Prostate gland (tissue), 2 donors: ENCODE results near the gene MICALL1. TPM values are rescaled to one million over a fixed set of nuclear protein-coding genes. Genes with fewer than 3 reads are reported as not detected.

ENCODE experiments used
- DNase-seq: peaks from one replicate; pipeline ENCODE4 v3.0.0-alpha.2; 2019; ENCODE audit warnings: low spot score
- H3K27ac ChIP-seq, 2 donors: fragments of 200-600 bp; sonication (generic); 2 replicates each; pipeline ENCODE4 v1.5.1; 2017 to 2019
- H3K27me3 ChIP-seq: fragments of 200-600 bp; sonication (generic); replicated peaks from 2 replicates; pipeline ENCODE4 v1.5.1; 2019; ENCODE audit not compliant: insufficient read depth
- H3K36me3 ChIP-seq, 2 donors: fragments of 200-600 bp; sonication (generic); 1 replicate in 1 of 2; 2 replicates in 1 of 2; pipeline versions ENCODE4 v1.5.1 to v1.8.1; 2017 to 2019
- H3K4me1 ChIP-seq: fragments of 200-600 bp; sonication (generic); replicated peaks from 2 replicates; pipeline ENCODE4 v1.5.1; 2019
- H3K4me3 ChIP-seq, 2 donors: fragments of 200-600 bp; sonication (generic); 2 replicates each; pipeline ENCODE4 v1.5.1; 2017 to 2019
- H3K9me3 ChIP-seq: fragments of 200-600 bp; sonication (generic); 2 replicates; pipeline ENCODE4 v1.5.1; 2017
- POLR2A ChIP-seq: fragments of 450-650 bp; IDR thresholded peaks from one replicate; pipeline ENCODE4 v1.6.1; 2016; ENCODE audit warnings: antibody characterized with exemption, mild to moderate bottlenecking
- POLR2AphosphoS5 ChIP-seq: sonication (generic); formaldehyde crosslinking; IDR thresholded peaks from one replicate; pipeline ENCODE4 v1.6.1; 2017; ENCODE audit warnings: antibody characterized with exemption
- WGBS: methylation state at CpG from one replicate; pipeline ENCODE4 v1.1.5; 2018; 5-methylcytosine and 5-hydroxymethylcytosine counted together
- intact Hi-C: fragments of 100-400 bp; cut with DNase I; formaldehyde crosslinking; loops from one replicate; pipeline ENCODE4 v1.14.2; 2022
- total RNA-seq, 2 donors: library from RNA; depleted of rRNA; stranded (reverse); fragments of >200 nt; gene quantifications; one replicate each; pipeline ENCODE4 v1.1.0, GENCODE V29; 2016
- TF ChIP-seq, protein P1 (sequence below), 4 experiments: fragments of 200-600 bp in 2 of 4; fragments of 450-650 bp in 2 of 4; sonication (generic) in 2 of 4; IDR thresholded peaks; 1 replicate in 3 of 4; 2 replicates in 1 of 4; pipeline ENCODE4 v1.5.1; 2016 to 2019; ENCODE audit warnings: antibody characterized with exemption in 4 of 4, mild to moderate bottlenecking in 2 of 4, moderate library complexity in 2 of 4

Gene MICALL1
- total RNA-seq, 2 donors from 2014 or later = 42.8 to 62.8 TPM

DNA sequence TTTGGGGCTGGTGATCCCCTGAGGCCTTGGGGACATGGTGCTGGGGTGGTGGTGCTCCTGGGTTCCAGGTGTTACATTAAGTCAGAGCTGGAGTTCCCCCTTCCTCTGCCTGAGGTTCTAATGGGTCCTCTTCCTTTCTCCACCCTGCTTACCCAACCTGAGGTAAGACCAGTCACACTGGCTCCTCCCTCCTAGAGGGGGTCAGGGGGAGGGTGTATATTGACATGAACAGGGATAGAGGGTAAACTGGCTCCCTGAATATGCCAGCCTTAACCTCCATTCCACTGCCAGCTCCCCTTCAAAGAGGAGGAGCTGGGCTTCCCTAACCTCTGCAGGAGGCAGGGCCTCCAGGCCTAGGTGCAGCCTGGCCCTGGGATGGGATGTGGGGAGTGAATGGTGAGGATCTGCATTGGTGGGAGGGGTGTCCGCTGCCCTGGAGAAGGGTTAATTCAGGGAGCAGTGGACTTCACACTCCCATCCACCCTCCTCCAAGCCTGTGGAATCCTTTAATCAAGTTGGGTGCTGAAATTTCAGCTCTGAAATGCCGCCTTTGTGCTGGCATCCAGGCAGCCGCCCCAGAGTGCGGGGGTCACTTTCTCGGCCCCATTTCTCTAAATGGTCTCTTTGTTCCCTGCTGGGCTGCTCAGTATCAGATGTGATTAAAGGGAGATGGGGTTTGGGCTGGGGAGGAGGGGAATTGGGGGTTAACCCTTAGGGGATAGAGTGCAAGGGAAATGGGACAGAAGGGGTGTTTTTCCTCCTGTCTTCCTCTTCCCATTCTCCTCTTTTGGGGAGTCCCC, 62.6 kb downstream of the MICALL1 start:
- TF ChIP-seq POLR2A = no peak
- intact Hi-C loops = no loop called here
- no peak for DNase-seq
- Histone ChIP-seq H3K9me3 (no peaks in the 10 kb centered on the region), H3K4me3 (no peak overlapping the region), H3K4me1 (no peaks in the 10 kb centered on the region), H3K27ac (no peak overlapping the region), H3K36me3 (no peaks in the 10 kb centered on the region), H3K27me3 (no peaks in the 10 kb centered on the region)
- WGBS = 82% methylated on average over 5 of the region's 5 CpGs

DNA sequence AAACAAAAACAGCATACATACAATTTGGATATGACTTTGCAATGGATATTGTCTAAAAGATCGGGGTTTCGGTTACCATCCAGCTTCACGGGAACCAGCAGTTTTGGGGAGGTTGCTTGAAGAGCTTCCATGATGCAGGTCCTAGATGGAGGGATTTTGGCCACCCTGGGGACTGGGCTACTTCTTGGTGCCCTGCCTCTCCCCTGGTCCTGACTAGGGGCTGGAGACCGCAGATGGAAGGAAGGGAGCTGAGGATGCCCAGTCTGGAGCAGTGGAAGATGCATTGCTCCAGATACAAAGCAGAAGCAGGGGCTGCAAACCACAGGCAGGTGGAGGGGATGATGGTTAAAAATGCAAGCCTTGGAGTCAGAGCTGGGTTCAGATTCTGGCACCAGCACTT, 64.8 kb downstream of the MICALL1 start:
- no peaks in the 10 kb centered on the region for H3K36me3 ChIP-seq
- H3K4me3 ChIP-seq = no peak overlapping the region
- intact Hi-C loops = no loop called here
- H3K9me3 ChIP-seq = no peaks in the 10 kb centered on the region
- 97% methylated on average over 4 of the region's 4 CpGs for WGBS
- no peak overlapping the region for H3K27ac ChIP-seq
- H3K27me3 ChIP-seq = no peaks in the 10 kb centered on the region
- H3K4me1 ChIP-seq = no peaks in the 10 kb centered on the region
- TF ChIP-seq POLR2A = no peak
- no peak for TF ChIP-seq POLR2AphosphoS5
- TF ChIP-seq, protein P1, sequence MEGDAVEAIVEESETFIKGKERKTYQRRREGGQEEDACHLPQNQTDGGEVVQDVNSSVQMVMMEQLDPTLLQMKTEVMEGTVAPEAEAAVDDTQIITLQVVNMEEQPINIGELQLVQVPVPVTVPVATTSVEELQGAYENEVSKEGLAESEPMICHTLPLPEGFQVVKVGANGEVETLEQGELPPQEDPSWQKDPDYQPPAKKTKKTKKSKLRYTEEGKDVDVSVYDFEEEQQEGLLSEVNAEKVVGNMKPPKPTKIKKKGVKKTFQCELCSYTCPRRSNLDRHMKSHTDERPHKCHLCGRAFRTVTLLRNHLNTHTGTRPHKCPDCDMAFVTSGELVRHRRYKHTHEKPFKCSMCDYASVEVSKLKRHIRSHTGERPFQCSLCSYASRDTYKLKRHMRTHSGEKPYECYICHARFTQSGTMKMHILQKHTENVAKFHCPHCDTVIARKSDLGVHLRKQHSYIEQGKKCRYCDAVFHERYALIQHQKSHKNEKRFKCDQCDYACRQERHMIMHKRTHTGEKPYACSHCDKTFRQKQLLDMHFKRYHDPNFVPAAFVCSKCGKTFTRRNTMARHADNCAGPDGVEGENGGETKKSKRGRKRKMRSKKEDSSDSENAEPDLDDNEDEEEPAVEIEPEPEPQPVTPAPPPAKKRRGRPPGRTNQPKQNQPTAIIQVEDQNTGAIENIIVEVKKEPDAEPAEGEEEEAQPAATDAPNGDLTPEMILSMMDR (IDR thresholded peaks at IDR 0.05) = no peak
- DNase-seq = no peak

DNA sequence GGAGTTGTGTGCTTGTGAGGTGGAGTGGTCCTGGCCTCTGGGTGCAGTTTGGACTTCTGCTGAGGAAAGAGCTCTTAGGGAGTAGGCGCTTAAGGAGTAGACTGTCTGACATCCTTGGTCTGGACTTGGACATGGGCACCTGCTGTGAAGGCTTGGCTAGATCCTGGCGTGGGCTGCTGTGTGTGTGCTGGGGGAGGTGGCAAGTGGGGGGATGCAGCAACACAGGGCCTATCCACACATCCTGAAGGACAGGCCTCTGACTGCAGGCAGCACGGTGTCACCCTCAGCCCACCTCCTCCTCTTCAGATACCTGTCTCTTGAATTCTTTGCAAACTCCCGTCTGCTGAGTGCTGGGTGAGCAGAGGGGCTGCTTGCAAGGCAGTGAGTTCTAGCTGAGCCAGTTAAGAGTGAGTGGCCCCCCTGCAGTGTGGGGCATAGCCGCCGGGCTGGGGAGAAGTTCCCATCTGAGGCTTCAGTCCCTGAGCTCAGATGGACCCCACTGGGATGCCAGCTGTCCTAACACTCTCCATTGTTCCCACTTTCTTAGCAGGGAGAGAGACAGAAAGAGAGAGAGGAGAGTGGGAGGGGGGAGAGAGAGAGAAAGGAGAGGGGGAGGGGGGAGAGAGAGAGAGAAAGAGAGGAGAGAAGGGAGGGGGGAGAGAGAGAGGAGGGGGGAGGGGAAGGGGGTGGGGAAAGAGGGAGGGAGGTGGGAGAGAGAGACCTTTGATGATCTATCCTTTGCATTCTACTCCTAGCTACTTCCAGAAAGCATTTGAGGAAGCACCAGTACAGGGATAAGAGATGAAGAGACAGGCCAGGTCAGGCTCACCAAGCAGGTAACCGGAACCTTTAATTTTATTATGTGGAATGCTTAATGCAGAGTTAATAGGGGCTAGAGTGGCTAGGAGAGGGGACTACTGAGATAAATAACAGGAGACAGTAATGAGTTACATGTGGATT, 65.7 kb downstream of the MICALL1 start:
- Histone ChIP-seq H3K36me3 (no peaks in the 10 kb centered on the region), H3K27me3 (no peaks in the 10 kb centered on the region), H3K4me3 (no peak overlapping the region), H3K27ac (no peak overlapping the region), H3K4me1 (no peaks in the 10 kb centered on the region), H3K9me3 (no peaks in the 10 kb centered on the region)
- DNase-seq = no peak
- intact Hi-C loops = no loop called here
- WGBS = 74% methylated on average over 7 of the region's 7 CpGs
- TF ChIP-seq POLR2AphosphoS5 = no peak
- no peak for TF ChIP-seq POLR2A
- TF ChIP-seq, protein P1 (IDR thresholded peaks at IDR 0.05) = no peak

DNA sequence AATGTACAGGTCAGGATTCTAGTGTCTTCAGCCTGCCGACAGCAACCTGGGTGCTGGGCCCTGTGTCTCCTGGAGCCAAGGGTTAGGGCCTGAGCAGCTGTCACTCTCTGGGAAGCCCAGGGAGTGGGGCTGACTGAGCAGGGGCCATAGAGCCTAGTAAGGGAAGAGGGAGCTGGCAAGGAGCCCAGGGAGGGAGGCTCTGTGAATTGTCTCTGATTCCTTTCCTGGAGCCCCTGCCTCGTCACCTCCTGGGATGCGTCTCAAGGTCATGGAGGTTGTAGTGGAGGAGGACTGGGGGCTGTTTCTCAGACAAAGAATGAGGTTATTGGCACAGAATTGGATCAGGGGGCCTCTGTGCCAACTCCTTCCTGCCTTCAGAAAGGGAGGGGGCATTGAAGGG, 66.4 kb downstream of the MICALL1 start:
- WGBS = 70% methylated on average over 3 of the region's 3 CpGs
- H3K36me3 ChIP-seq = no peaks in the 10 kb centered on the region
- H3K4me3 ChIP-seq = no peak overlapping the region
- no peak for DNase-seq
- H3K27ac ChIP-seq = no peak overlapping the region
- H3K4me1 ChIP-seq = no peaks in the 10 kb centered on the region
- intact Hi-C loops = no loop called here
- TF ChIP-seq, protein P1 (IDR thresholded peaks at IDR 0.05) = no peak
- no peak for TF ChIP-seq POLR2A
- no peak for TF ChIP-seq POLR2AphosphoS5
- no peaks in the 10 kb centered on the region for H3K9me3 ChIP-seq
- no peaks in the 10 kb centered on the region for H3K27me3 ChIP-seq
